Left lung (tissue), 10 donors: Measurements from ENCODE around the gene RPL18A. TPM values are rescaled to one million over a fixed set of nuclear protein-coding genes. Genes with fewer than 3 reads are reported as not detected.

Source experiments
- ATAC-seq: fragments of 200-7000 bp; cut with Tn5 transposase; one replicate; pipeline ENCODE4 v1.9.1; 2020; ENCODE audit warnings: moderate library complexity
- DNase-seq, 4 donors: peaks; one replicate each; pipeline ENCODE4 v3.0.0-alpha.2; 2013 to 2020
- H3K27ac ChIP-seq, 2 donors: fragments of 200-600 bp; sonication (generic) in 1 of 2; one replicate each; pipeline versions ENCODE4 v1.5.0 to v1.8.0; 2020 to 2021
- H3K27me3 ChIP-seq, 2 donors: fragments of 200-600 bp; sonication (generic) in 1 of 2; one replicate each; pipeline versions ENCODE4 v1.5.0 to v1.8.0; 2020 to 2021
- H3K36me3 ChIP-seq, 2 donors: fragments of 200-600 bp; sonication (generic) in 1 of 2; one replicate each; pipeline versions ENCODE4 v1.5.0 to v1.8.0; 2020 to 2021
- H3K4me1 ChIP-seq, 2 donors: fragments of 200-600 bp; one replicate each; pipeline ENCODE4 v1.8.0; 2021
- H3K4me3 ChIP-seq, 2 donors: fragments of 200-600 bp; sonication (generic) in 1 of 2; one replicate each; pipeline versions ENCODE4 v1.5.0 to v1.8.0; 2020 to 2021; ENCODE audit warnings: mild to moderate bottlenecking in 1 of 2
- H3K9me3 ChIP-seq, 2 donors: fragments of 200-600 bp; sonication (generic) in 1 of 2; one replicate each; pipeline versions ENCODE4 v1.5.0 to v1.8.0; 2020 to 2021
- CTCF ChIP-seq, 2 donors: fragments of 200-600 bp; sonication (generic) in 1 of 2; IDR thresholded peaks; one replicate each; pipeline versions ENCODE4 v1.5.0 to v1.8.0; 2021; ENCODE audit warnings: antibody characterized with exemption in 2 of 2
- intact Hi-C, 2 donors: fragments of 100-400 bp; cut with DNase I; formaldehyde crosslinking; loops; one replicate each; pipeline versions ENCODE4 v1.11.2 to v1.14.2; 2022
- polyA plus RNA-seq, 6 donors: library from polyadenylated mRNA; unstranded; fragments of 120-200 nt; gene quantifications; one replicate each; pipeline ENCODE4 v1.2.1, GENCODE V29; 2013; ENCODE audit not compliant: insufficient read length in 6 of 6
- total RNA-seq, 2 donors: library from RNA; stranded (reverse); fragmentation: NEBNext Ultra II Directional; extraction: Animal tissue kit (Norgen Biotek cat#: 25700); gene quantifications; one replicate each; pipeline ENCODE4 v1.2.1, GENCODE V29; 2021
- donor health status: DM: no; HTN: yes; CAD: no.
- donor health status: DM: no; HTN: no; CAD: no.

Gene RPL18A
- total and polyA plus RNA-seq, 8 donors = 1,124 to 1,592 (median 1,314) TPM

- no peak for TF ChIP-seq CTCF (IDR thresholded peaks at IDR 0.05)
- ATAC-seq (peak; percentile 42), DNase-seq (no peak)
These were observed 29.7 kb upstream of the RPL18A start for GRCh38 chr19:17829855-17830566.

GRCh38 chr19:17830567-17831418 is 28.9 kb upstream of the RPL18A start:
- peak in 3 of 4 donors; percentile 8 to 81 (median 71) for DNase-seq
- peaks cover 0 to 36% of the 10 kb centered on the region in 2 donors for H3K27me3 ChIP-seq

More at GRCh38 chr19:17829855-17830566, 29.7 kb upstream of the RPL18A start:
- Histone ChIP-seq H3K4me3 (no peak overlapping the region), H3K4me1 (peaks cover 0 to 11% of the 10 kb centered on the region in 2 donors), H3K9me3 (no peaks in the 10 kb centered on the region), H3K27ac (no peak overlapping the region), H3K36me3 (peaks cover 0 to 80% of the 10 kb centered on the region in 2 donors), H3K27me3 (peaks cover 0 to 36% of the 10 kb centered on the region in 2 donors)
- intact Hi-C loops = no loop called here

GRCh38 chr19:17831419-17831888 is 28.3 kb upstream of the RPL18A start:
- Histone ChIP-seq H3K4me3 (no peak overlapping the region), H3K36me3 (peaks cover 0 to 80% of the 10 kb centered on the region in 2 donors), H3K27me3 (peaks cover 0 to 36% of the 10 kb centered on the region in 2 donors), H3K27ac (no peak overlapping the region), H3K9me3 (no peaks in the 10 kb centered on the region), H3K4me1 (peaks cover 0 to 11% of the 10 kb centered on the region in 2 donors)
- peak; percentile 10 for ATAC-seq
- no peak for TF ChIP-seq CTCF (IDR thresholded peaks at IDR 0.05)
- intact Hi-C loops = no loop called here
- DNase-seq = no peak

More at GRCh38 chr19:17830567-17831418, 28.9 kb upstream of the RPL18A start:
- Histone ChIP-seq H3K4me1 (peaks cover 0 to 11% of the 10 kb centered on the region in 2 donors), H3K4me3 (no peak overlapping the region), H3K27ac (no peak overlapping the region), H3K9me3 (no peaks in the 10 kb centered on the region), H3K36me3 (peaks cover 0 to 80% of the 10 kb centered on the region in 2 donors)
- intact Hi-C loops = no loop called here
- peak; percentile 89 for ATAC-seq
- TF ChIP-seq CTCF (IDR thresholded peaks at IDR 0.05) = no peak

GRCh38 chr19:17832443-17833208 is 27.1 kb upstream of the RPL18A start:
- H3K36me3 ChIP-seq = peaks cover 0 to 85% of the 10 kb centered on the region in 2 donors
- H3K27ac ChIP-seq = no peak overlapping the region
- DNase-seq (no peak), ATAC-seq (no peak)
- H3K4me3 ChIP-seq = no peak overlapping the region
- H3K9me3 ChIP-seq = no peaks in the 10 kb centered on the region
- intact Hi-C loops = no loop called here
- TF ChIP-seq CTCF (IDR thresholded peaks at IDR 0.05) = no peak
- peaks cover 0 to 7% of the 10 kb centered on the region in 2 donors for H3K4me1 ChIP-seq
- H3K27me3 ChIP-seq = peaks cover 0 to 36% of the 10 kb centered on the region in 2 donors
